Endometrium (tissue), 2 donors: ENCODE measurements around the gene TTYH1.

Experiments
- FAIRE-seq: peaks from 2 replicates; lab custom pipeline; 2012; peaks lifted over from hg19 to GRCh38; lab: Jason Lieb, UNC
- donor health status: control.
- donor health status: control.

Gene TTYH1

DNA sequence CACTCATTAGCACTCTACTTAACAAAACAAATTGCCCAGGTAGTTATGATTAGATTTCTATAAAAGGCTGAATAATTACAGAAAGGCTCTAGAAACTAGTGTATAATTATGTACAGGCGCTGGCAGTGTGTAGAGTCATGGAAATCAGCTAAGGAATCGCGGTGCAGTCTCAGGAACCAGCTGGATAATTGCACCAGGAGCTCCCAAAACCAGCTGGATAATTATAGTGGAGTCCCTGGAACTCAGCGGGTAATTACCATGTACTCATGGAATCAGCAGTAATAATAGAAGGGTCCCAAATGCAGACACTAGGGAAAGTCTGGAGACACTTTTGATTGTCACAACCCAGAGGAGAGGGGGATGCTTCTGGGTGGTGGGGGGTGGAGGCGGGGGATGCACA lies 23.2 kb upstream of the TTYH1 start:
- FAIRE-seq = no peak

- no peak for FAIRE-seq
These were observed 21.9 kb upstream of the TTYH1 start for GRCh38 chr19:54393381-54393780.

- FAIRE-seq = no peak
These were observed 19.6 kb upstream of the TTYH1 start for GRCh38 chr19:54395685-54396084.

DNA sequence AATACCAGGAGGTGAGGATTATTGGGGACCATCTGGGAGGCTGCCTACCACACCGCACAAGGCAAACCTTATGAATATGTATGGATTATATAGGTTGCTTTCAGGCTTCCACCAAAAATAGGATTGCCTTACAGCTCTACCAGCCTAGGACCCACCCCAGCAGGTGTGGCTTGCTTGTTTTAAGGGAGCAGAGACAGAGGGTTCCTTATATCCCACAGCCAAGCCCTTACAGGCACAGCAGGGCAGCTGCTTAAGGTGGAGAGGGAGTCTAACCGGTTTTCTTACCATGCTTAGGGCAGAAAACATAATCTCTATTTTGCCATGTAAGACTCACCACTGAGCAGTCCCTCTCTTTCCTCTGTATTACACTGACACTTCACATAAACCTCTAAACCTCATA lies 16.1 kb upstream of the TTYH1 start:
- no peak for FAIRE-seq

- no peak for FAIRE-seq
These were observed 14.4 kb upstream of the TTYH1 start for GRCh38 chr19:54400913-54401312.

DNA sequence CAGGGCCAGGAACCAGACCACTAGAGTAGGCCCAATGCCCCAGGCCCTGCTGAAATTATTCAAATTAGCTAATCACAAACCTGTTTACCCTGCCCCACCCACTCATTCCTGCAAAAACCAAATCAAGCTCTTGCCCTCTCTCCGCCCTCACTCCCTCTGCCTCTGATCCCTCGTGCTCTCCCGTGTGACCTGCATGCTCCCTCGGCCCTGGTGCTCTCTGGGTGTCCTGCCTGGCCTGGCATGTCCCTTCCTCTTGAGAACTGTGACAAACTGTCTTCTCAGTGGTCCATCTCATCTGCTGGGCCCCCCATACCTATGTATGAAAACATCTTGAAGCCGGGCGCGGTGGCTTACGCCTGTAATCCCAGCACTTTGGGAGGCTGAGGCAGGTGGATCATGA lies 12.2 kb upstream of the TTYH1 start:
- FAIRE-seq = no peak

DNA sequence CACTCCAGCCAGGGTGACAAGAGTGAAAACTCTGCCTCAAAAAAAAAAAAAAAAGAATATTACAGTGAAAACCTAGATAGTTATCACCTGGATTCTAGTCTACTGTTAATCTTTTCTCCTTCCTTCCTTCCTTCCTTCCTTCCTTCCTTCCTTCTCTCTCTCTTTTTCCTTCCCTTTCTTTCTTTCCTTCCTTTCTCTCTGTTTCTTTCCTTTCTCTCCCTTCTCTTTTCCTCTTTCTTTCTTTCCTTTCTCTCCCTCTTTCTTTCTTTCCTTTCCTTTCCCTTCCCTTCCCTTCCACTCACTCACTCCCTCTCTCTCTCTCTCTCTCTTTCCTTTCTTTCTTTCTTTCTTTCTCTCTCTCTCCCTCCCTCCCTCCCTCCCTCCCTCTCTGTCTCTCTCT lies 9.6 kb upstream of the TTYH1 start:
- no peak for FAIRE-seq

DNA sequence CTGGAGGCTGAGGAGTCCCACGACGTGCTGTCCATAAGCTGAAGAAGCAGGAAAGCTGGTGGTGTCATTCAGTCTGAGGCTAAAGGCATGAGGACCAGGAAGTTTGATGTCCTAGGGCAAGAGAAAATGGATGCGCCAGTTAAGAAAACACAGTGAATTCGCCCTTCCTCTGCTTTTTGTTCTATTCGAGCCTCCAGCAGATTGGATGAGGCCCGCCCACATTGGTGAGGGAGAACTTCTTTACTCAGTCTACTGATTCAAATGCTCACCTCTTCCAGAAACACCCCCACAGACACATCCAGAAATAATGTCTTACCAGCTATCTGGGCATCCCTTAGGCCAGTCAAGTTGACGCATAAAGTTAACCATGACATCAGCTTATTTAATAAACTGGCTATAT lies 7.5 kb upstream of the TTYH1 start:
- FAIRE-seq = no peak

- FAIRE-seq = no peak
These were observed 6.7 kb upstream of the TTYH1 start for GRCh38 chr19:54408456-54409026.

DNA sequence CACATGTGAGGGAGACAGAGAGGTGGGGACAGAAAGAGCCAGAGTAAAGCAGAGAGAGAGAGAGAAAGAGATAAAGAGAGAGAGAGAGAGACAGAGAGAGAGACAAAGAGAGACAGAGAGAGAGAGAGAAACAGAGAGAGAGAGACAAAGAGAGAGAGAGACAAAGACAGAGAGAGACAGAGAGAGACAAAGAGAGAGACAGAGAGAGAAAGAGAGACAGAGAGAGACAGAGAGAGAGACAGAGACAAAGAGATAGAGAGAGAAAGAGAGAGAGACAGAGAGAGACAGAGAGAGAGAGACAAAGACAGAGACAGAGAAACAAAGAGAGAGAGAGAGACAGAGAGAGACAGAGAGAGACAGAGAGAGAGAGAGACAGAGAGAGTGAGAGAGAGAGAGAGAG lies 4.2 kb upstream of the TTYH1 start:
- no peak for FAIRE-seq

DNA sequence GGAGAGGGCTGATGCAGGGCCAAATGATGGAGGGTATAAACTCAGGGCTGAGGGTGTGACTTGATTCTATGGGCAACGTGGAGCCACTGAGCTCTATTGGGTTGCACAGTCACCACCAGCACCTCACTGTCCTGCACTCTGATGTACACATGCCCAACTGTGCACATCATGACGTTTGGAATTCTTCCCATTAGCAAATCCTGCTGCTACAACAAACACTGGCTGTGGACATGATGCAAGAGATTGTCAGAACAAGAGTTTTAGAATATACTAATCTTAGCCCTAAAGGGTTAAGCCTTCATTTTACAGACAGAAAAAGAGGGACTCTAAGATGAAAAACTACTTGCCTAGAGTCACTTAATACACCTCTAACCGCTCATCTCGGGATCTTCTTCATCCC lies 2.4 kb upstream of the TTYH1 start:
- no peak for FAIRE-seq

DNA sequence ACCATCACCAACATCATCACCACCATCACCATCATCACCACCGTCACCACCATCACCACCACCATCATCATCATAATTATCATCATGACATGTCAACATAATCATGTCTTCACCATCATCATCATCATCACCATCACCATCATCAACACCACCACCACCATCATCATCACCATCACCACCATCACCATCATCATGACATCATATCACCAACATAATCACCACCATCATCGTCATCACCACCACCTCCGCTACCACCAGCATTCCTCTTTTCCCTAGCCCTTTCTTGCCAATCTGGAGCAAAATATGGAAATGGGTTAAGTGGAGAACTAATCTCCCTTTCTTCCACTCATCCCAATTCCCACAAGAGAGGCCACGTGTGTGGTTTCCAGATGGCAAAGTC lies 1.1 kb upstream of the TTYH1 start:
- no peak for FAIRE-seq

- FAIRE-seq = no peak
These were observed 823 bp downstream of the TTYH1 start for GRCh38 chr19:54415901-54416673.

- no peak for FAIRE-seq
These were observed 1.6 kb downstream of the TTYH1 start for GRCh38 chr19:54416695-54417491.

- no peak for FAIRE-seq
These were observed 3.0 kb downstream of the TTYH1 start for GRCh38 chr19:54418030-54418929.

- no peak for FAIRE-seq
These were observed 3.9 kb downstream of the TTYH1 start for GRCh38 chr19:54418930-54419800.

DNA sequence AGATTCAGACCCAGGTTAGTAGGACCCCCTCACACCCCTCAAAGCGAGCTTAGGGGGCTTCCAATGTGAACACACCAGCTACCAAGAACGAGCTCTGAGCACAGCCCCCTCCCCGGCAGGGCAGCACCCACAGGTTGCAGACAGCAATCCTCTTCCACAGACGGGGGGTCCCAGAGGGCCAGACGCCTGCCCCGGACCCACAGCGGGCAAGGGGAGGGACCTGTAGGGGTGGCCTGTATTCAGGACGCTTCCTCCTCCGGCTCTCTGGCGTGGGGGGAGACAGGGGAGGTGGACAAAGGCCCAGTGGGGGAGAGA lies 4.8 kb downstream of the TTYH1 start:
- FAIRE-seq = no peak

DNA sequence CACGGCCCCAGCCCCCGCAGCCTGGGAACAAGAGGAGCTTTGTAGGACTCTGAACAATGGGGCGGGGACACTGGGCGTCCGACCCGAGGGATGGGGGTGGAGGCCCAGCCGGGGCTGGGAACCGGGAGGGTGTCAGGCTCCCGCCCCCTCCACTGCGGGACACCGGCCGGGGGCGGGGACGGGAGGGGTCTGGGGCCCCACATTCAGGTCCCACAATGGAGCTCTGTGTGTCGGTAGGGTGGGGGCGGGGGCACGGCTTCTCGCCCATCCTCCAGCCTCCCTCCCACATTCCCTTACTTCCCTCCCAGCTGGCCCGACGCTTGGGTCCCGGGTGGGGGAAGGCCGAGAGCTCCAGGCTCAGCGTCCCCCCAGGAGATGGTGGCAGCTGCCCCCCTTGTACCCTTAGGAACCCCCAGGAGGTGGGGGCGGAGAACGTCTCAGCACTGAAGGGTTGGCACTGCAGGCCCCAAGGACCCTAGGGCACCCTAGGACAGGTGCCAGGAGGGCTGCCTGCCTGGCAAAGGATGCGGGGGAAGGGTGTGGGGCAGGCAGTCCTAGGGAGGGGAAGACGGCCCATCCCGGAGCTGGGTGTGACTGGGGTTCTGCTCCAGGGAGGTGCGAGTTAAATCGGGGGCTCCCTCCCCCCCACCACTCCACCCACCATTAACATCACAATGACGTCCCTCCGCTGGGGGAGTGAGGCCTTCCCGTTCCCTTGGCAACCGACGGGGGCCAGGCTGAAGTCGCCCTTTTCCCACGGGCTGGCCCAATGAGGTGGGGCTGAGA lies 5.3 kb downstream of the TTYH1 start:
- no peak for FAIRE-seq

- FAIRE-seq = no peak
These were observed 5.9 kb downstream of the TTYH1 start for GRCh38 chr19:54421169-54421516.

DNA sequence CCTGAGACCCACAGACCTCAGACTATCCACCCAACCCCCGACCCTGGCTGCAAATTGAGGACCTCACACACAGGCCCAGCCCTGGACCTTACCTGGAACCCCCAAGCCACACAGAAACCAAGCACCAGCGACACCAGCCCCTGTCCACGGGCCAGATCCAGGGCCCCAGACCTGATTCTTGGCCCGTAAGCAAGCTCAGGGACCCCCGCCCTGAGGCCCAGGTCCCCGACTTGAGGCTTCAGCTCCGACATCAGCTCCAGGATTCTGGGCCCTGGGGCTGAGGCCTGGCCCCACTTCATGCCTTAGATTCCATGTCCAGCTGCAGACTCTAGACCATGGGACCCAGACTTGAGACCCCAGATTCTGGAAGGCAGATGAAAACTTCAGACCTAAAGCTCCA lies 6.3 kb downstream of the TTYH1 start:
- no peak for FAIRE-seq

DNA sequence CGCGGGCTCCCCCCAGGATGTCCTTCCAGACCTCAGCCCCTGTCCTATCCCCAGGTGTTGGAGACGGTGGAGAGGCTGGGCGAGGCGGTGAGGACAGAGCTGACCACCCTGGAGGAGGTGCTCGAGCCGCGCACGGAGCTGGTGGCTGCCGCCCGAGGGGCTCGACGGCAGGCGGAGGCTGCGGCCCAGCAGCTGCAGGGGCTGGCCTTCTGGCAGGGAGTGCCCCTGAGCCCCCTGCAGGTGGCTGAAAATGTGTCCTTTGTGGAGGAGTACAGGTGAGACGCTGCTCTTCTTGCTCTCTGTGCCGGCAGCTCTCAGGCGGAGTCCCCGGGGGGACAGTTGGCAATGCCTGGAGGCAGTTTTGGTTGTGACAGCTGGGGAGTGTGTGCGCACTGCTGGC lies 6.9 kb downstream of the TTYH1 start:
- FAIRE-seq = no peak
